Right atrium auricular region (tissue), 2 donors: Measurements from ENCODE around the gene ICAM2. TPM values are rescaled to one million over a fixed set of nuclear protein-coding genes. Genes with fewer than 3 reads are reported as not detected.
A peak's percentile ranks its signal among the peaks of the same experiment; 100 is the strongest.

Experiments
- DNase-seq: peaks from one replicate; pipeline ENCODE4 v3.0.0-alpha.2; 2019; ENCODE audit warnings: low spot score
- H3K27ac ChIP-seq, 2 donors: fragments of 200-600 bp; sonication (generic); 1 replicate in 1 of 2; 2 replicates in 1 of 2; pipeline ENCODE4 v1.5.1; 2016 to 2019
- H3K27me3 ChIP-seq, 2 donors: fragments of 200-600 bp; sonication (generic); one replicate each; pipeline versions ENCODE4 v1.5.1 to v1.6.0; 2017 to 2019
- H3K36me3 ChIP-seq: fragments of 200-600 bp; sonication (generic); one replicate; pipeline ENCODE4 v1.5.1; 2016
- H3K4me1 ChIP-seq, 2 donors: fragments of 200-600 bp; sonication (generic); one replicate each; pipeline versions ENCODE4 v1.5.1 to v1.6.0; 2017 to 2019
- H3K4me3 ChIP-seq, 2 donors: fragments of 200-600 bp; sonication (generic); 1 replicate in 1 of 2; 2 replicates in 1 of 2; pipeline ENCODE4 v1.5.1; 2017 to 2019; ENCODE audit warnings: mild to moderate bottlenecking in 1 of 2, moderate library complexity in 1 of 2
- H3K9me3 ChIP-seq, 2 donors: fragments of 200-600 bp; sonication (generic); one replicate each; pipeline ENCODE4 v1.5.1; 2019
- CTCF ChIP-seq, 2 donors: fragments of 200-600 bp; sonication (generic); IDR thresholded peaks; one replicate each; pipeline ENCODE4 v1.5.1; 2019; ENCODE audit warnings: antibody characterized with exemption in 2 of 2
- total RNA-seq, 2 donors: library from RNA; depleted of rRNA; stranded (reverse); fragments of >200 nt; gene quantifications; one replicate each; pipeline ENCODE4 v1.1.0, GENCODE V29; 2016

The ICAM2 gene
- total RNA-seq, 2 donors from 2014 or later: 74.6 to 109 TPM

DNA sequence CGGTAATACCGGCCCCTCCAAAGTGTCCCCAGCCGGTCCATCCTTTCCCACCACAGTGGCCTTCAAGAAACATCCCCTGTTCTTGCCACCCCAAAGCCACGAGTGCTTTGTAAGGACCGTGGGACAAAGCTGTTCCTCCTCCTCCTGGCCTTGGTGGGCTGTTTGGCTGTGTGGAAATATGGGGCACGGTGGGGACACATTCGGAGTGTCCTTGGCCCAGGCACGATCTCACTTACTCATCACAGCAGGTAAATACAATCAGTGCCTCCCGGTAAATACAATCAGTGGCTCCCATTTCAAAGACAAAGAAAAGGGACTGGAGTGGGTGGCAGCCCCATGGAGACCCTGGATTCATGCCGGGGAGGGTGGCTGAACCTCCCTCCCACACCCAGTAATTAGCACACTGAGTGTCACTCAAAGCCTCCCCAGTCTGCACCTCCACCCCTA, 58.1 kb downstream of the ICAM2 start:
- Histone ChIP-seq H3K27ac (peak overlapping the region; percentile 70 to 74), H3K4me1 (peaks cover 0 to 43% of the 10 kb centered on the region in 2 donors), H3K27me3 (no peaks in the 10 kb centered on the region), H3K36me3 (no peaks in the 10 kb centered on the region), H3K4me3 (no peak overlapping the region), H3K9me3 (no peaks in the 10 kb centered on the region)
- TF ChIP-seq CTCF (IDR thresholded peaks at IDR 0.05): no peak
- DNase-seq: no peak

- DNase-seq: peak; percentile 82
- peak overlapping the region; percentile 70 to 74 for H3K27ac ChIP-seq
- H3K4me1 ChIP-seq: peaks cover 0 to 43% of the 10 kb centered on the region in 2 donors
- no peaks in the 10 kb centered on the region for H3K9me3 ChIP-seq
- H3K4me3 ChIP-seq: peak overlapping the region in 1 of 2 donors; percentile 23
- no peaks in the 10 kb centered on the region for H3K36me3 ChIP-seq
- no peak for TF ChIP-seq CTCF (IDR thresholded peaks at IDR 0.05)
- no peaks in the 10 kb centered on the region for H3K27me3 ChIP-seq
Observed at GRCh38 chr17:63961355-63962212, 58.8 kb downstream of the ICAM2 start.

DNA sequence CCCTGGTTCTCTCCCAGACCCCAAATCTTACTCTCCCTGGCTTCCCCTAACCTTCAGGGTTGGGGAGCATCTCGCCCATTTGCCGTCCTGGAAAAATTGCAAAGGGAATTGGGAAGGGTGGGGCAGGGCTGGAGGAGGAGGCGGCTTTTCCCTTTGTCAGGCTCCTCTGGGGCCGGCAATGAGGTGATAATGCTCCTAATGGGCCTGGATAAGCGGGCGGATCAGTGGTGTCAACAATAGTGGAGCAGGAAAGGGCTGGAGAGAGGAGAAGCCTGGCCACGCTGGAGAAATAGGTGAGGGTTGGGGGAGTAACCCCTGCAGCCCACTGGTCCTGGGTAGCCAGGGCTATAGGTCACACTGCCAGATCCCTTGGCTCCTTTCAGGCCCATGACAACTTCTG, 60.0 kb downstream of the ICAM2 start:
- TF ChIP-seq CTCF (IDR thresholded peaks at IDR 0.05): no peak
- Histone ChIP-seq H3K9me3 (no peaks in the 10 kb centered on the region), H3K27ac (peak overlapping the region; percentile 2 to 40), H3K27me3 (no peaks in the 10 kb centered on the region), H3K4me3 (no peak overlapping the region), H3K36me3 (no peaks in the 10 kb centered on the region), H3K4me1 (peaks cover 0 to 43% of the 10 kb centered on the region in 2 donors)
- no peak for DNase-seq

DNA sequence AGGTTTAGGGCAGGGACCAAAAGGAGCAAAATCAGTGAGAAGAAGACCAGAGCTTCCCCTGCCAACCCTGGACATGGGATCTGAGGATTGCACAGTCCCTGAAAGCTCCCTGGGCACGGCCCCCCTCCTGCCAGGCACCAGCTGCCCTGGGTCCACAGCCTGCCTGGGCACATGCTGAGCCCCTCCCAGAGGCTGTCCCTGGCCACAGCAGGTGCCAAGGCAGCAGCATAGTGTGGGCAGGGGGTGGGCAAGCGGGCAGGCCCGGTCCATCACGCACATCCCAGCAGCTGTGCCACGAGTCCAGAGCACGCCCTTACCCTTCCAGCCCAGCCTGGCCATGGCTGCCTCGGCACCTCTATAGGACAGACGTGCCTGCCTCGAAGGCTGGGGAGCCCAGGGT, 60.4 kb downstream of the ICAM2 start:
- no peaks in the 10 kb centered on the region for H3K36me3 ChIP-seq
- peak overlapping the region; percentile 2 to 40 for H3K27ac ChIP-seq
- H3K9me3 ChIP-seq: no peaks in the 10 kb centered on the region
- H3K4me1 ChIP-seq: peaks cover 0 to 43% of the 10 kb centered on the region in 2 donors
- H3K4me3 ChIP-seq: no peak overlapping the region
- no peaks in the 10 kb centered on the region for H3K27me3 ChIP-seq
- TF ChIP-seq CTCF (IDR thresholded peaks at IDR 0.05): no peak
- DNase-seq: no peak

DNA sequence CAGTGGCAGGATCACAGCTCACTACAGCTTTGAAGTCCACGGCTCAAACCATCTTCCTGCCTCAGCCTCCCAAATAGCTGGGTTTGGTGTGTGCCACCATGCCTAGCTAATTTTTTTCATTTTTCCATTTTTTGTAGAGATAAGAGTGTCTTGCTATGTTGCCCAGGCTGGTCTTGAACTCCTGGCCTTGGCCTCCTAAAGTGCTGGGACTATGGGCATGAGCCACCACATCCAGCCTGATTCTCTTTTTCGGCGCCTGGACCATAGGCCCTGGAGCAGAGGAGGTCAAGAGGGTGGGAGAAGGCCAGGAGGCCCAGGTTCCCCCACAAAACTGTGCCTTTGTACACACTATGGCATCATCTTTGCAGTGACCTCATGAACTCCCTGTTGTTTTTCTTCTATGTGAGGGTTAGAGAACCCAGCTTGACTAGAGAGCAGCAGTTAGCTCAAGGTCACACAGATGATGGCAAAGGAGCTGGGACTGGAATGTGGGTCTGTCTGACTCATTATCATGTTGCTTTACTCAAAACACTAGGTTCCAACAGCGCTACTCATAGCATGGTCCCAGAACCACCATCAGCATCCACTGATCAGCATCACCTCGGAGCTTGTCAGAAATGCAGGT, 64.0 kb downstream of the ICAM2 start:
- Histone ChIP-seq H3K4me1 (peaks cover 0 to 24% of the 10 kb centered on the region in 2 donors), H3K4me3 (no peak overlapping the region), H3K9me3 (no peaks in the 10 kb centered on the region), H3K27ac (no peak overlapping the region), H3K36me3 (no peaks in the 10 kb centered on the region), H3K27me3 (no peaks in the 10 kb centered on the region)
- DNase-seq: no peak
- TF ChIP-seq CTCF (IDR thresholded peaks at IDR 0.05): no peak
